ENCODE results near the gene PTPRN2.

The PTPRN2 gene

DNA sequence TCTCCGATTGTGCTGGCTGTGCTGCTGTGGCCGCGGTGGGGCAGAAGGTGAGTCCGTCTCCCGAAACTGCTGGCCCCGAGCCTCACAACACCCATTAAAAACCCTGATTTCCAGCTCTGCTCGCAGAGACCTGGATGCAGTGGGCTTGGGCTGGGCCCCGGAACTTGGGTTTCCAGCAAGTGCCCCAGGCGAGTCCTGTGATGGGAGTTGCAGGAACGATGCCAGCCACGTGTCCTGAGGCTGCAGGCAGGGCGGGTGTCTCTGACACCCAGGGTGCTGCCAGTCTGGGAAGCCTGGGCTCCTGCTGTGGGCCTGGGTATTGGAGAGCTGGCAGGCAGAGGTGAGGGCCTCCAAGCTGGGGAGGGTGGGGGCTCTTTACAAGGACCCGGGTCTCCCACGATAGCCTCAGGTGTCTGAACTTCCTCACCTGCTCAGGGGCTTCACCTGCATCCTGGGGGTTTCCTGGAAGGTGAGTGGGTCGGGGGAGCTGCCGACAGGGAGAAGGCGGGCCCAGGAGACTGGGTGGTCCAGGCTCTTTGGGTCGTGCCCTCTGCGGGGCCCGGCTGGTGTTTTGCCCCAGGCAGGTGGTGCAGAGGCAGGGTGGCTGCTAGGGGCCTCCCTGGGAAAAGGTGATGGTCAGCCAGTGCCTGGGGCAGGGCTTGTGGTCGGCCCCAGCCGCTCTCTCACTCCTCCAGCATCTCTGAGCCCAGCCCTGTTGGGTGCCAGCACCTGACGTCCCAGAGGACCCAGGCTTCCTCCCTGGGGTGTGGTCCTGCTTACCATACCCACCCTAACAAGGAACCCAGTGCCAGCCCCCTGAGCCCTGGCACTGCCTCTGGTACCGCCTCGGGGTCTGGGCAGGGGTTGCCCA lies 1070.5 kb downstream of the PTPRN2 start:
- no peak overlapping the region for H3K4me3 ChIP-seq (ENCODE audit: low read length)
- no peaks in the 10 kb centered on the region for H3K36me3 ChIP-seq (ENCODE audit: insufficient read depth, low read length)
- peaks cover 5% of the 10 kb centered on the region for H3K9me3 ChIP-seq (replicated peaks; ENCODE audit: low read length)
- H3K4me1 ChIP-seq (ENCODE audit: control insufficient read depth, insufficient read depth, low read length), result no peaks in the 10 kb centered on the region
- no peak overlapping the region for H3K4me2 ChIP-seq (ENCODE audit: low read length)
- H3K27me3 ChIP-seq (ENCODE audit: control insufficient read depth, insufficient read depth, low read length), result no peaks in the 10 kb centered on the region
- no peak overlapping the region for H3K9ac ChIP-seq (ENCODE audit: low read depth, low read length)

- H3K9me3 ChIP-seq (replicated peaks; ENCODE audit: low read length), result peaks cover 5% of the 10 kb centered on the region
- H3K4me3 ChIP-seq (ENCODE audit: low read length), result no peak overlapping the region
- H3K4me1 ChIP-seq (ENCODE audit: control insufficient read depth, insufficient read depth, low read length), result no peaks in the 10 kb centered on the region
- no peaks in the 10 kb centered on the region for H3K27me3 ChIP-seq (ENCODE audit: control insufficient read depth, insufficient read depth, low read length)
- H3K9ac ChIP-seq (ENCODE audit: low read depth, low read length), result no peak overlapping the region
- H3K36me3 ChIP-seq (ENCODE audit: insufficient read depth, low read length), result no peaks in the 10 kb centered on the region
- H3K4me2 ChIP-seq (ENCODE audit: low read length), result no peak overlapping the region
These were observed 1071.3 kb downstream of the PTPRN2 start for GRCh38 chr7:157516311-157516710.

DNA sequence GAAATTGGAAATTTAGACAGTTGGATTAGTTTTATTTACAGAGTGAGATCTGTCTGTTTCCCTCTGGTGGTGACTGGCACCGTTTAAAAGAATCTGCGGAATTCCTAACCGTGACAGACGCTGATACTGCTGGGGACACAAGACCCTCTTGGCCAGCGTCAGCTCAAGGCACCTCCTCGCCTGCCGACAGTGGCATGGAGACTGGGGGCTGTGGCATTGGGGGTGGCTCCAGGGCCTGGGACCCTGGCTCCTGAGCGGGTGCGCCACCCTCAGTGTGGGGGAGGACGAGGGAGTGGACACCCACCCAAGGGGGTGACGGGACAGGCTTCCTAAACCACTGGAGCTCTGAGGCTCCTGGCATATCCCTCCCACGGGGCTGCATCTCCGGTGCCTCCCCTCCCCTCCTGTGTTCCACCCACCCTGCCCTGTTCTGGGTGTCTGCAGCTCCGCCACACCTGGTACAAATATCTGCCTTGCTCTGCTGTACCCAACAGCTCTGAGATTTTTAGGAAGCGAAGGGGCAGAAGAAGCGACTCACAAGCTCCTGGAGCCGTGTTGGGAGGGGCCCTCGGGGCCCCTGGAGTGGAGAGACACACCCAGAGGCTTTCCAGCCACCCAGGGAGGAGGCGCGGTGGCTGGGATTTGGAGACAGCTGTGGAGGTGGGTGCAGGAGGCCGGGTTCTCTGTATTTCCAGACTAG lies 1072.1 kb downstream of the PTPRN2 start:
- Histone ChIP-seq H3K36me3 (ENCODE audit: insufficient read depth, low read length) (no peaks in the 10 kb centered on the region), H3K9ac (ENCODE audit: low read depth, low read length) (no peak overlapping the region), H3K9me3 (replicated peaks; ENCODE audit: low read length) (peaks cover 5% of the 10 kb centered on the region), H3K4me1 (ENCODE audit: control insufficient read depth, insufficient read depth, low read length) (no peaks in the 10 kb centered on the region), H3K4me3 (ENCODE audit: low read length) (no peak overlapping the region), H3K4me2 (ENCODE audit: low read length) (no peak overlapping the region), H3K27me3 (ENCODE audit: control insufficient read depth, insufficient read depth, low read length) (no peaks in the 10 kb centered on the region)

GRCh38 chr7:157514746-157515145 lies 1072.9 kb downstream of the PTPRN2 start:
- no peaks in the 10 kb centered on the region for H3K36me3 ChIP-seq (ENCODE audit: insufficient read depth, low read length)
- H3K9ac ChIP-seq (ENCODE audit: low read depth, low read length), result no peak overlapping the region
- H3K4me1 ChIP-seq (ENCODE audit: control insufficient read depth, insufficient read depth, low read length), result no peaks in the 10 kb centered on the region
- no peak overlapping the region for H3K4me3 ChIP-seq (ENCODE audit: low read length)
- H3K4me2 ChIP-seq (ENCODE audit: low read length), result no peak overlapping the region
- H3K27me3 ChIP-seq (ENCODE audit: control insufficient read depth, insufficient read depth, low read length), result no peaks in the 10 kb centered on the region
- peaks cover 5% of the 10 kb centered on the region for H3K9me3 ChIP-seq (replicated peaks; ENCODE audit: low read length)

- H3K27me3 ChIP-seq (ENCODE audit: control insufficient read depth, insufficient read depth, low read length), result no peaks in the 10 kb centered on the region
- H3K4me2 ChIP-seq (ENCODE audit: low read length), result no peak overlapping the region
- H3K4me1 ChIP-seq (ENCODE audit: control insufficient read depth, insufficient read depth, low read length), result no peaks in the 10 kb centered on the region
- peaks cover 5% of the 10 kb centered on the region for H3K9me3 ChIP-seq (replicated peaks; ENCODE audit: low read length)
- no peaks in the 10 kb centered on the region for H3K36me3 ChIP-seq (ENCODE audit: insufficient read depth, low read length)
- no peak overlapping the region for H3K9ac ChIP-seq (ENCODE audit: low read depth, low read length)
- no peak overlapping the region for H3K4me3 ChIP-seq (ENCODE audit: low read length)
These were observed 1073.3 kb downstream of the PTPRN2 start for GRCh38 chr7:157514306-157514705.

GRCh38 chr7:157513682-157514081 lies 1073.9 kb downstream of the PTPRN2 start:
- no peaks in the 10 kb centered on the region for H3K27me3 ChIP-seq (ENCODE audit: control insufficient read depth, insufficient read depth, low read length)
- H3K9me3 ChIP-seq (replicated peaks; ENCODE audit: low read length), result peaks cover 3% of the 10 kb centered on the region
- H3K36me3 ChIP-seq (ENCODE audit: insufficient read depth, low read length), result no peaks in the 10 kb centered on the region
- no peak overlapping the region for H3K9ac ChIP-seq (ENCODE audit: low read depth, low read length)
- H3K4me2 ChIP-seq (ENCODE audit: low read length), result no peak overlapping the region
- no peak overlapping the region for H3K4me3 ChIP-seq (ENCODE audit: low read length)
- no peaks in the 10 kb centered on the region for H3K4me1 ChIP-seq (ENCODE audit: control insufficient read depth, insufficient read depth, low read length)

DNA sequence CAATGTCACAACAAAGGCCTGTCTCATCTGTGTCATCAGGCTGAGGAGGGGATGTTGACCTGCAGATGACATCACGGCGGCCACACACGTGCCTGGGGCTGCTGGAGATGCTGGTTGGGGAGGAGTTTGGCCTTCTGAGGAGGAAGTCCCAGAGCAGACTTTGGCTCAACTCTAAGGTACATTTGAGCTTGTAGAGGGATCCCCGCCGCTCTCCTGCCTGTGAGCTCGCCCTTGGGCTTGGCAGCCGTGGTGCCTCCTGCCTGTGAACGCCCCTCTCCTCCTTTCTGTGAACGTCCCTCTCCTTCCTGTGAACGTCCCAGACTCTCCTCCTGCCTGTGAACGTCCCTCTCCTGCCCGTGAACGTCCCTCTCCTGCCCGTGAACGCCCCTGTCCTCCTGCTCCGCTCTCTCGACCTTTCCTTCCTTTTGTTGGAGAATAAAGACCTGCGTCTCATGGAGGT lies 1074.4 kb downstream of the PTPRN2 start:
- H3K4me1 ChIP-seq (ENCODE audit: control insufficient read depth, insufficient read depth, low read length), result no peaks in the 10 kb centered on the region
- no peaks in the 10 kb centered on the region for H3K36me3 ChIP-seq (ENCODE audit: insufficient read depth, low read length)
- no peak overlapping the region for H3K4me3 ChIP-seq (ENCODE audit: low read length)
- no peaks in the 10 kb centered on the region for H3K27me3 ChIP-seq (ENCODE audit: control insufficient read depth, insufficient read depth, low read length)
- H3K9ac ChIP-seq (ENCODE audit: low read depth, low read length), result no peak overlapping the region
- no peaks in the 10 kb centered on the region for H3K9me3 ChIP-seq (replicated peaks; ENCODE audit: low read length)
- H3K4me2 ChIP-seq (ENCODE audit: low read length), result no peak overlapping the region

DNA sequence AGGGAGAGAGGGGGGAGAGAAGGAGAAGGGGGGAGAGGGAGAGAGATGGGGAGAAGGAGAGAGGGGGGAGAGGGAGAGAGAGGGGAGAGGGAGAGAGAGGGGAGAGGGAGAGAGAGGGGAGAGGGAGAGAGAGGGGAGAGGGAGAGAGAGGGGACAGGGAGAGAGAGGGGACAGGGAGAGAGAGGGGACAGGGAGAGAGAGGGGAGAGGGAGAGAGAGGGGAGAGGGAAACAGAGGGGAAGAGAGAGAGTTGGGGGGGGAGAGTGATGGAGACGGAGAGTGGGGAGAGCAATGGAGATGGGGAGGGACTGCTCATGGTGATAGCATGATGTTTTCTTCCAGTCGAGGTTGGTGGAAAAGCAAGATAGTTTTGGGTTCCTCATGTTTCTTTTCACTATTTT lies 1078.4 kb downstream of the PTPRN2 start:
- Histone ChIP-seq H3K9me3 (replicated peaks; ENCODE audit: low read length) (no peaks in the 10 kb centered on the region), H3K27me3 (ENCODE audit: control insufficient read depth, insufficient read depth, low read length) (no peaks in the 10 kb centered on the region), H3K4me3 (ENCODE audit: low read length) (no peak overlapping the region), H3K9ac (ENCODE audit: low read depth, low read length) (no peak overlapping the region), H3K4me2 (ENCODE audit: low read length) (no peak overlapping the region), H3K36me3 (ENCODE audit: insufficient read depth, low read length) (no peaks in the 10 kb centered on the region), H3K4me1 (ENCODE audit: control insufficient read depth, insufficient read depth, low read length) (no peaks in the 10 kb centered on the region)

DNA sequence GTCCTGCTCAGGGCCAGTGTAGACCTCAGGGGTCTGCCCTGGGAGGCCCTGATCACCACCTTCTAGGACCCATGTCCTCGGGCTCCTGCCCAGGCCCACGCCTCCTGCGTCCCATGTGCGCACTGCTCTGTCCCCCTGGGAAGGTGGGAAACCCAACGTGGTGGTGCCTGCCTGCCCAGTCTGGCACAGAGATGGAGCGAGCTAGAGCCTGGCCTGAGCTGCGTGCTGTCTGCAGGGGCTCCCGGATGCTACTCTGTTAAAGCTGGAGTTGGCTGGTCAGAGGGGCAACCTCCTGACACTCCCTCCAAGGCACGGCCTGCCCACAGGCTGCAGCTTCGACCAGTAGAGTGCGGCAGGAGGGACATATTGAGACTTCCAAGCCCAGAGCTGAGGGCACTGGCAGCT lies 1079.1 kb downstream of the PTPRN2 start:
- Histone ChIP-seq H3K9ac (ENCODE audit: low read depth, low read length) (no peak overlapping the region), H3K27me3 (ENCODE audit: control insufficient read depth, insufficient read depth, low read length) (no peaks in the 10 kb centered on the region), H3K4me2 (ENCODE audit: low read length) (no peak overlapping the region), H3K36me3 (ENCODE audit: insufficient read depth, low read length) (no peaks in the 10 kb centered on the region), H3K4me3 (ENCODE audit: low read length) (no peak overlapping the region), H3K9me3 (replicated peaks; ENCODE audit: low read length) (no peaks in the 10 kb centered on the region), H3K4me1 (ENCODE audit: control insufficient read depth, insufficient read depth, low read length) (no peaks in the 10 kb centered on the region)

- Histone ChIP-seq H3K4me2 (ENCODE audit: low read length) (no peak overlapping the region), H3K9me3 (replicated peaks; ENCODE audit: low read length) (no peaks in the 10 kb centered on the region), H3K36me3 (ENCODE audit: insufficient read depth, low read length) (no peaks in the 10 kb centered on the region), H3K9ac (ENCODE audit: low read depth, low read length) (no peak overlapping the region), H3K27me3 (ENCODE audit: control insufficient read depth, insufficient read depth, low read length) (no peaks in the 10 kb centered on the region), H3K4me3 (ENCODE audit: low read length) (no peak overlapping the region), H3K4me1 (ENCODE audit: control insufficient read depth, insufficient read depth, low read length) (no peaks in the 10 kb centered on the region)
These were observed 1079.6 kb downstream of the PTPRN2 start for GRCh38 chr7:157507987-157508386.

DNA sequence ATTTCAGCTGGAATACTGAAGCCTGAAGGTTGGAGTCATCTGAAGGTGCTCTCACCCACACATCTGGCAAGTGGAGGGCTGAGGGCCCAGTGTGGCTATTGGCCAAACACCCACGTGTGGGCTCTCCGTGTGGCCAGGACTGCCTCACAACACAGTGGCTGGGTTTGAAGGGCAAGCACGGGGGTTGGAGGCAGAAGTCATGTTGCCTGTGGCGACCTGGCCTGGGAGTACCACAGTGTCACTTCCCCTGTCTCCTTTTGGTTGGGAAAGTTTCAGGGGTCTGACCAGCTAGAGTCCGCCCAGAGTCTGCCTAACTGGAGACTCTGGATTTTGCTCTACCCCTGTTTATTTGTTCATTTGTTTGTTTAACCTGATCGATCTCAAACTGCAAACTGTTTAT lies 1081.4 kb downstream of the PTPRN2 start:
- Histone ChIP-seq H3K4me2 (ENCODE audit: low read length) (no peak overlapping the region), H3K27me3 (ENCODE audit: control insufficient read depth, insufficient read depth, low read length) (no peaks in the 10 kb centered on the region), H3K4me3 (ENCODE audit: low read length) (no peak overlapping the region), H3K36me3 (ENCODE audit: insufficient read depth, low read length) (no peaks in the 10 kb centered on the region), H3K9ac (ENCODE audit: low read depth, low read length) (no peak overlapping the region), H3K9me3 (replicated peaks; ENCODE audit: low read length) (peaks cover 5% of the 10 kb centered on the region), H3K4me1 (ENCODE audit: control insufficient read depth, insufficient read depth, low read length) (no peaks in the 10 kb centered on the region)
